D721Med (cell line): Measurements from ENCODE around the gene TFAP2B.

Experiments
- DNase-seq: peaks from one replicate; pipeline ENCODE4 v3.0.0; 2011; ENCODE audit warnings: low spot score; ENCODE audit not compliant: insufficient read length
- FAIRE-seq: peaks from 2 replicates; lab custom pipeline; 2011; peaks lifted over from hg19 to GRCh38; lab: Jason Lieb, UNC
- TF ChIP-seq, protein P1 (sequence below): IDR thresholded peaks from 2 replicates; pipeline ENCODE4 v1.5.1; 2012; ENCODE audit warnings: mild to moderate bottlenecking, control low read depth; ENCODE audit not compliant: insufficient read depth; ENCODE audit errors: missing control alignments

TFAP2B gene

DNA sequence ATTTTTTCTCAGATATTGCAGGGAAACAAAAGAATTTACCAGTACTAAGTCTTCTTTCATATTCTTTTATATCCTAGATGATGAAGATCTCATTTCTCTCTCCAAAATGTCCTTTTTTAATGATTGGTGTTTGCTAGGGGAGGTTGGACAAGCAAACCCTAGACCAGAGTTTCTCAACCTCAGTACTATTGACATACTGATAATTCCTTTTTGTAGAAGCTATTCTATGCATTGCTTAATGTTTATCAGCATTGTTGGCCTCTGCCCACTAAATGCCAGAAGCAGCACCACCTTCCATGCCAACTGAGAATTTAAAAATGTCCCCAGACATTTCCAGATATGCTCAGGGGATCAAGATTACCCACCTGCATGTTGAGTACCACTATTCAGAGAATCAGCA is 14.4 kb upstream of the TFAP2B start:
- DNase-seq (no peak), FAIRE-seq (no peak)
- TF ChIP-seq, protein P1, sequence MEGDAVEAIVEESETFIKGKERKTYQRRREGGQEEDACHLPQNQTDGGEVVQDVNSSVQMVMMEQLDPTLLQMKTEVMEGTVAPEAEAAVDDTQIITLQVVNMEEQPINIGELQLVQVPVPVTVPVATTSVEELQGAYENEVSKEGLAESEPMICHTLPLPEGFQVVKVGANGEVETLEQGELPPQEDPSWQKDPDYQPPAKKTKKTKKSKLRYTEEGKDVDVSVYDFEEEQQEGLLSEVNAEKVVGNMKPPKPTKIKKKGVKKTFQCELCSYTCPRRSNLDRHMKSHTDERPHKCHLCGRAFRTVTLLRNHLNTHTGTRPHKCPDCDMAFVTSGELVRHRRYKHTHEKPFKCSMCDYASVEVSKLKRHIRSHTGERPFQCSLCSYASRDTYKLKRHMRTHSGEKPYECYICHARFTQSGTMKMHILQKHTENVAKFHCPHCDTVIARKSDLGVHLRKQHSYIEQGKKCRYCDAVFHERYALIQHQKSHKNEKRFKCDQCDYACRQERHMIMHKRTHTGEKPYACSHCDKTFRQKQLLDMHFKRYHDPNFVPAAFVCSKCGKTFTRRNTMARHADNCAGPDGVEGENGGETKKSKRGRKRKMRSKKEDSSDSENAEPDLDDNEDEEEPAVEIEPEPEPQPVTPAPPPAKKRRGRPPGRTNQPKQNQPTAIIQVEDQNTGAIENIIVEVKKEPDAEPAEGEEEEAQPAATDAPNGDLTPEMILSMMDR = no peak

DNA sequence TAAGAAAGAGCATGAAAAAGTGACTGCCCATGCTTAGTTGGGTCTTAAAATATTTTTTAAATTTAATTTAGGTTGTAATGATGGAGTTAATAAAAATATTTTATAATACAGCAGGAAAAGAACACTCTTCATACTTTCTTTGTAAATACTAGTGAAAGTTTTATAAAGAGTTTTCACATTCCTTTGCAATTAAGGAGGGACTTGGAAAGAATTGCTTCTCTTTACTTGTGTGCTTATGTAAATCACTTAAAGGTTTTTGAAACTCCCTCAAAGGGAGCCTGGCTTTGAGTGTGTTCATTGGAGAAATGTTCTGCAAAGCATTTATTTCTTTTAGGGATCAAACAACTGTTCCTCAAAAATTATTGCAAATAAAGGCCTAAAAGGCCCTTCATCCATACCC is 11.6 kb upstream of the TFAP2B start:
- TF ChIP-seq, protein P1 = no peak
- DNase-seq = no peak
- no peak for FAIRE-seq

DNA sequence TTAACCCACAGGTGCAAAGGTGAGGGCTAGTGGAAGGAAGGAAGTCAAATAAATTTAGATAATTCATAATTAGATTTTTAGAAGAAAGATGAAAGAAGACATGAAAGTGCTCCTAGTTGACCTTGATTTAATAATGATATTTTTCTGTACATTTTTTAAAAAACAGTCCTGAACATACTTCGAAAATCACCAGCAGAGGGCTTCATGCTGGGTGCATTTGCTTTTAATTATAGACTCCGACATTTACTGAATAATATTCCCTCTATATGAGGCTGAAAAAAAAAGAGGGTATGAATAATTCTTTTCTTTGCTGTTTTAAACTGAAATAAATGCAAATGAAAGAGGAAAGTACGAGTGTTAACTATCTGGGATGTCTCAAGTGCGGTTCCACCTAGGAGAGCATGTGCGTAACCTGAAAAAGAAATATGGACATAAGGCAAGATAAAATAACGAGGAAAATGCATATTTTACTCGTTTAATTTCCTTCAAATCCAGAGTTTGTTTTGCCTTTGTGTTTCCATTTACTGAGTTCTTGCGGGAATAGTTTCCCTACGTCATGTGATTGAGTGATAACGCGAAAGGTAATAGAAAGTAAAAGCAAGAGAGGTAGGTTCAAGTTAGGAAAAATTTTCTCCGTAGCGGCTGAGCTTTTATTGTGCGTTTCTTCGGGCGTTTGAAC is 3.1 kb upstream of the TFAP2B start:
- TF ChIP-seq, protein P1 = peak; percentile 41
- FAIRE-seq (no peak), DNase-seq (no peak)

DNA sequence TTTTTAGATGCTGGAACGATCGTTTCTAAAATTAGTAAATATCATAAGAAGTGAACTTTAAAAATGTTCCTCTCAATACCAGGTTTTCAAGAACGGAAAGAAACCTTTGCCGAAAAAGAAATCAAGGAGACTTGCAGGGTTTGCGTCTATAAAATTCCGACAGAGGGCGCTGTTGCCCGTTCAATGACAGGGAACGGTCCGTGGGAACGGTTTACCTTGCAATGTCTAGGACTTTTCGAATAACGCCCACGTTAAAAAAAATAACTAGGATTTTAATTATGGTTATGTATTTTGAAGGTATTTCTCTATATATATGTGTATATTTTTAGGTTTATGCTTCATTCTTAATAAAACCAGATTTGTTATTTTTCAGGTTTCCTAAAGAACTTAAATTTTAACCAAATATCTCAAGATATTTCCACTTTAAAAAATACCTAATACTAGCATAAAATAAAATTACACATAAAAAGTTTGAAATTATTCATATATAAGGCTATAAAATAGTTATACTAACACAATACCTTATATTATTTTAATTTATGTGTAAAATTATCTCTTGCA is 2.5 kb upstream of the TFAP2B start:
- FAIRE-seq (peak; percentile 56), DNase-seq (no peak)
- TF ChIP-seq, protein P1 = peak; percentile 80

DNA sequence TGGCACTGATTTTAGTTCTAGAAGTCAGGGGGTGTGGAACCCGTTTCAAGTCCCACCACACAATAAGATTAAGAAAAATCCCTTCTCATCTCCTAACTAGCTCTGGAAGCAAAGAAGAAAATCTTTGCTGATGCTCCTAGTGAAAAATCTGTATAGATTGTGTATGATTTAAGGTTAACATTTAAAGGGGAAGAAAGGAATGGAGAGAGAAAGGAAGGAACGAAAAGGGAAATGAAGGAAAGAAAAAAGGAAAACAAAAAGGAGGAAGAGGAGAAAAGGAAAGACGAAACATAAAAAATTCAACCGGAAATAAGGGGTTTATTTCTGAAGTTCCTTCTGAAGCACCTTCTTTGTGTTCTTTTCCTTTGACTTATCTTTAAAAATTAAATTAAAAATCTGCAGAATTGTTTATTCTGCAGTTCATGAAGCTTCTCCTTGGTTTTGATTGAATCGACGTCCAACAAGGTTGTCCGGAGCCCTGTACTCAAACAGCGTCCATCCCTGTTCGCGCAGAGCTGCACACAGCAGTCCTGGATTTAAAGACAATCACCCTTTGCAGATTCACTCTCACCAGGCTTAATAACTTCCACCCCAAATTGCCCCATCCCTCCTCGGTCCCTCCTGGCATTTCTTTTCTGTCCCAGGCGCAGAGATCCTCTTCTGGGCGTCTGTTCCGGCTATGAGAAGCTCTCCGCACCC is 1.6 kb upstream of the TFAP2B start:
- DNase-seq (no peak), FAIRE-seq (no peak)
- TF ChIP-seq, protein P1 = no peak

DNA sequence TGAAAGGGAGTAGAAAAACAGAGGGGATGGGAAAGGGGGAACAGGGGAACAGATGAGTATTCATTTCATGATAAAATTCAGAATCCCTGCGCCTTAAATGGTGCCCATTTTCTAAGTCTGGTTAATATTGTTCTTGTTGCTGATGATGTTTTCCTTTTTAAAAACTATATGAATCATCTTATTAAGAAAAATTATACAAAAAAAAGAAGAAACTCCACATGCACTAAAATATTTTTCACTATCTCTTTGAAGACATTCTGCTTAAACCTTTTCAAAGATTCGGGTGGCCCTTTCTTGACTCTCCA is 1.1 kb upstream of the TFAP2B start:
- TF ChIP-seq, protein P1 = no peak
- no peak for FAIRE-seq
- DNase-seq = no peak

DNA sequence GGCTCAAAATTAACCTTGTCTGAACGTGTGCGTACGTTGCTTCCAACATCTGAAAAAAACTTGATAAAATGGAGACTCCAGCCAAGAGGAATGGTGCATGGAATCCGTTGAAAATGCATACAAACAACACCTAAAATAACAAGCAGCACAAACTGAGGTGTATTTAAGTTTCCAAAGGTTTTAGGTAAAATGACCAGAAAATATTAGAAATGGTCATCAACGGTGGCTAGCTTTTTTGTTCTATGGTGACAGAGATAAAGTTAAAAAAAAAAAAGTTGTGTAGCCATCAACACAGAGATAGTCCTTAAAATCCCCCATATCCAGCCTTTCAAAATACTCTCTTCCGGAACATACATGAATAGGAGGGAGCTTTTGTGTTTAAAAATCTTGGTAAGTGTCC is 651 bp upstream of the TFAP2B start:
- DNase-seq = no peak
- no peak for FAIRE-seq
- TF ChIP-seq, protein P1 = no peak
